Bone marrow (tissue), 2 donors: Measurements from ENCODE around the gene COL4A2.

Experiments
- DNase-seq, 2 donors: peaks; one replicate each; lab custom pipeline; 2025; lab: John Stamatoyannopoulos, UW

The COL4A2 gene

GRCh38 chr13:110290826-110291225, 16.3 kb upstream of the COL4A2 start:
- no peak for DNase-seq

GRCh38 chr13:110291286-110291685, 15.8 kb upstream of the COL4A2 start:
- DNase-seq, result no peak

- DNase-seq, result no peak
Measured at GRCh38 chr13:110293037-110293436, 14.0 kb upstream of the COL4A2 start.

- DNase-seq, result no peak
Measured at GRCh38 chr13:110293649-110294048, 13.4 kb upstream of the COL4A2 start.

GRCh38 chr13:110294146-110294545, 12.9 kb upstream of the COL4A2 start:
- DNase-seq, result no peak

GRCh38 chr13:110294622-110295021, 12.5 kb upstream of the COL4A2 start:
- no peak for DNase-seq

- DNase-seq, result no peak
Measured at GRCh38 chr13:110297011-110297410, 10.1 kb upstream of the COL4A2 start.

- no peak for DNase-seq
Measured at GRCh38 chr13:110297766-110298504, 9.1 kb upstream of the COL4A2 start.

GRCh38 chr13:110298505-110299282, 8.4 kb upstream of the COL4A2 start:
- DNase-seq, result no peak

- no peak for DNase-seq
Measured at GRCh38 chr13:110299283-110299840, 7.7 kb upstream of the COL4A2 start.

GRCh38 chr13:110300090-110300815, 6.8 kb upstream of the COL4A2 start:
- no peak for DNase-seq

- no peak for DNase-seq
Measured at GRCh38 chr13:110301083-110301482, 6.0 kb upstream of the COL4A2 start.

GRCh38 chr13:110301606-110302553, 5.2 kb upstream of the COL4A2 start:
- DNase-seq, result no peak

- no peak for DNase-seq
Measured at GRCh38 chr13:110302997-110303396, 4.1 kb upstream of the COL4A2 start.

GRCh38 chr13:110303644-110304043, 3.4 kb upstream of the COL4A2 start:
- DNase-seq, result no peak

GRCh38 chr13:110304256-110304655, 2.8 kb upstream of the COL4A2 start:
- no peak for DNase-seq

GRCh38 chr13:110305001-110305400, 2.1 kb upstream of the COL4A2 start:
- no peak for DNase-seq

GRCh38 chr13:110305544-110305943, 1.5 kb upstream of the COL4A2 start:
- no peak for DNase-seq

GRCh38 chr13:110305949-110306339, 1.1 kb upstream of the COL4A2 start:
- DNase-seq, result no peak

GRCh38 chr13:110306340-110306959, 634 bp upstream of the COL4A2 start:
- DNase-seq, result no peak
